Measurements from ENCODE around the gene SCLY.

The SCLY gene

DNA sequence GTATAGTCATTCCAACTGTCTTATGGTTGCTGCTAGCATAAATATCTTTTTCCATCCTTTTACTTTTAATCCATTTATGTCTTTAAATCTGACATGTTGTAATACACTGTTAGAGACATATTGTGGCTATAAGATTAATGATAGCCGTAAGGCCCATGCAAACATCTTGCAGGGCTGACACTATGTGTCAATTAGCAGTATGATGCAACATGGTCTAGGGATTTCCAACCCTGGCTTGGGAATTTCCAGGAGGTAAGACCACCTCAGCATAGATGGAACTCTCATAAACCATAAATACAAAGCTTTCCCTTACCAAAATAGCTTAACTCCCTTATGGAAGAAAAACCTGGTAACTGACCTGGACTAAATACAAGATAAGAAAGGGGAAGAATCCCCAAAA lies 16.5 kb downstream of the SCLY start:
- DNase-seq, result no peak

DNA sequence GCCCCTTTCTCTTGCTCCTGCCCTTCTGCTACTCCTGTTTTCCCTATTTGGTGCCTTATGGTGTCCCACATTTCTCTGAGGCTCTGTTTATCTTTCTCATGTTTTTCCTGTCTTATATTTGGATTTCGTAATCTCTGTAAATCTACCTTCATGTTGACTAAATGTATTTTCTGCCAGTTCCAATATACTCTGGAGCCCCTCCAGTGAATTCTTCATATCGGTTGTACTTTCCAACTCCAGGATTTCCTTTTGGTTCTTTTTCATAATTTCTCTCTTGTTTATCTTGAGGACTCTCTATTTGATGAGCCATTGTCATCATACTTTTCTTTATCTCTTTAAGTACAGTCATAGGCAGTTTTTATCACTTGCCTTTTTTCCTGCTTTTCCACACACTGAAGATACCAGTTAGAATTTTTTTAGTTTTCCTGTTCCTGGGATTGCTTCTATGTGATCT lies 19.1 kb downstream of the SCLY start:
- DNase-seq, result no peak

DNA sequence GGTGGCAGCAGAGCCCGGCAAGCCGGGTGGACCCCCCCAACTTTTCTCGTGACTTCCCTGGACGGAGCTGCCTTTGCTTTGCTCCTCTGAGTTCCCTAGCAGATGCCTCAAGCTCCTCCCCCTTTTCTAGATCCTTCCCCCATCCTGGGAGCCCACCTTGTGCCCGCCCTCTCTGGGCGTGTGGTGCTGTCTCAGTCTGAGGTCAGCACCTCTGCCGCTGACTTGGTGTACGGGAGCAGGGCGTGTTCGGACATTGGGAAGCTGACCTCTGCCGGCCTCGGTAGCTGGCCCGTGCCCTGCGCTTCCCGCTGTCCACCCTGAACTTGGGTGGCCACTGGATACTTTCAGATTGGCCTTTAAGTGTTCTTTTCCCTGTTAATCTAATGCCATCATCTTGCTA lies 19.7 kb downstream of the SCLY start:
- DNase-seq, result no peak

DNA sequence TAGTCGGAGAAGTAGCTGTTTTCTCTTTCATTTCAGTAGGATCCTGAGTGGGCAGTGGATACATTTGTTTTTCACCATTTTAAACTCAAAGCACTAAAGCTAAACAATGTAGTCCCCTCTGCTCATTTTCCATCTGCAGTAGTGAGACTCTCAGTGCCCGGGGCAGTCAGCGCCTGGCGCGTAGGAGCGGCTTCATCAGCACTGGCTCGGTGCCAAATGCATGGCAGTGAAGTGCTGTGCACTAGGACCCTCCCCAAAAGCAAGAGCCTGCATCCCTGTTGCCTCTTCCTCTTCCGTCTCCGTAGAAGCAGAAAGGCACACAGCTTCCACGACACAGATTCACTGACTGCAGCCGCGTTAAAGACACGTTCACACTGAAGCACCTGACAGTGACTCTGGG lies 20.3 kb downstream of the SCLY start:
- no peak for DNase-seq

DNA sequence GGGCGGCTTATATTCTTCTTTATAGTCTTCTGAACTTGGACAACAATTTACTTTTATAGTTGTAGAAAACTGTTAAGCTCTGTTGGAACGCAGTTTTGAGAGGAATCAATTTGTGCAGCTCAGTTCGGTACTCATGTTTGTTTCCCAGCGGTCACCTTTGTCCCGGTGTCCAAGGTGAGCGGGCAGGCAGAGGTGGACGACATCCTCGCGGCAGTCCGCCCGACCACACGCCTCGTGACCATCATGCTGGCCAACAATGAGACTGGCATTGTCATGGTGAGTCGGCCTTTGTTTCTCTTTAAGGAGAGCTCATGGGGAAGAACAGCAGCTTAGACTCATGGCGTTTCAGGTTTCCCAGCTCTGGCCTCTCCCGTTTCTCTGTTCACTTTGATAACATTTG lies 20.8 kb downstream of the SCLY start:
- no peak for DNase-seq

DNA sequence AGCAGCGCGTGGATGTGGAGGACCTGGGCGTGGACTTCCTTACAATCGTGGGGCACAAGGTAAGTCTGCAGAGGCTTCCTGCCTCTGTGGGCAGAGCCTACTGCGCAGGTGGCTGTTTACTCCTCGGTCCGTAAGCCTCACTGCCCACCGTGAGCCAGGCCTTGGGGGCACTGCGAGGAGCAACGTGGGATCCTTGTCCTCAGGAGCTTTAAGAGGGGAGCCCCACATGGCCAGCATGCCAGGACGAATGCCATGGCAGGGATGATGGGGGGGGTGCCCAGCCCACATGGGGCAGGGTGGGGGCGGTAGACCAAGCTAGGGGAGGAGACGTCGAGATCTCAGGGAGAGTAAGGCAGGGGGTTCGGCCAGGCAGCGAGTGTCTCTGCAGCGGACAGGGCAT lies 21.4 kb downstream of the SCLY start:
- no peak for DNase-seq

DNA sequence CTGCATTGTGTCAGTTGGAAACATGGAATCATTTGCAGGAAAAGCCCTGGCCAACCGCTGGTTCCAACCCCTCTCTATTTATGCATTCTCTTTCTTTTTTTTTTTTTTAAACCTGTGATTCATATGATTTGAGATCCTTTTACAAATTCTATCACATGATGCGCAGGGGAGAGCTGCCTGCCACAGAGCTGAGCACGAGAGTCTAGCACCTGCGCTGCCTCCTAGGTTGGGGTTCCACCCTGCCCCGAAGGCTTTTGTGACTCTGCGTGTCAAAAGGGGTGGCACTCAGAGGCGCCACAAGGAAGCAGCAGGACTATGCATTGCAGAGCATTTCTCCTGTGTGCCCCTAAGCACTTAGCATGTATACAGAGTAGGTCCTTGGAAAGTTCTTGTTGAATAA lies 22.0 kb downstream of the SCLY start:
- no peak for DNase-seq

DNA sequence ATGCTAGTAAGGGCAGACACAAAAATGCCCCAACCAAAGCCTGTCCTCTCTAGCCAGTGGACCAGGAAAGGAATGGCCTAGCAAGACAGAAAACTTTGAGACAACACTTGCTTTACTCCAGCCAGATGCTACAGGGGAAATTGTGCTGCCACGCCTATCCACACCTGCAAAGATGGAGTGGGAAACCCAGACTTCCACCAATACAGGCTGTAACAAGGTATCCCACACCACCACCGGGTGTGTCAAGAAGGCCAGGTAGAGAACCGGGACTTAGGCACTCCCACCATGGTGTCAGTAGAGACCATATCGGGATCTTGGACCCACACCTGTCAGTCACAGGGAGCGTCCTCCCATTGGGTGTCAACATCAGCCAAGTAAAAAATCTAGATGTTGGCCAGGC lies 23.1 kb downstream of the SCLY start:
- DNase-seq, result no peak

DNA sequence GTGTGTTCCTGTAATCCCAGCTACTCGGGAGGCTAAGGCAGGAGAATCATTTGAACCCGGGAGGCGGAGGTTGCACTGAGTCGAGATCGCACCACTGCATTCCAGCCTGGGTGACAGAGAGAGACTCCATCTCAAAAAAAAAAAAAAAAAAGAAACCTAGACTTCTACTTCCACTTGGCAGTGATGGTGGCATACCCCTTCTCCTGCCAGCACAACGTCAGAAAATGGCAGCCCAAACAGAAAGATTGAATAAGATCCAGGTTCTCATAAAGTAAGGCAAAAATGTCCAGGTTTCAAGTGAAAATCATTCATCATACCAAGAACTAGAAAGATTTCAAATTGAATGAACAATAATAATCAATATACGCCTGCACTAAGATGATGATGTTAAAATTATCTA lies 24.0 kb downstream of the SCLY start:
- DNase-seq, result no peak

DNA sequence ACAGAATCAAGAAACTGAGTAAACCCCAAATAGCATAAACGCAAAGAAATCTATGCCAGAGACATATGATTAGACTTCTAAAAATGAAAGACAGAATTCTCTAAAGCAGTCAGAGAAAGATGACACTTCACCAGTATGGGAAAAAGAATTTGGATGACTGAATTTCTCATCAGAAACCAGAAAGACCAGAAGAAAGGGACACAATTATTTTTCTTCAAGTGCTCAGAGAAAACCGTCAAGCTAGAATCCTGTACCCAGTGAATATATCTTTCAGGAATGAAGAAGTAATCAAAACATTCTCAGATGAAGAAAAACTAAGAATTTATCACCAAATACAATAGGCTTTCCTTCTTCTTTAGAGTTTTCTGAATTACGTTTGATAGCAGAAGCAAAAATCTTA lies 25.1 kb downstream of the SCLY start:
- no peak for DNase-seq

DNA sequence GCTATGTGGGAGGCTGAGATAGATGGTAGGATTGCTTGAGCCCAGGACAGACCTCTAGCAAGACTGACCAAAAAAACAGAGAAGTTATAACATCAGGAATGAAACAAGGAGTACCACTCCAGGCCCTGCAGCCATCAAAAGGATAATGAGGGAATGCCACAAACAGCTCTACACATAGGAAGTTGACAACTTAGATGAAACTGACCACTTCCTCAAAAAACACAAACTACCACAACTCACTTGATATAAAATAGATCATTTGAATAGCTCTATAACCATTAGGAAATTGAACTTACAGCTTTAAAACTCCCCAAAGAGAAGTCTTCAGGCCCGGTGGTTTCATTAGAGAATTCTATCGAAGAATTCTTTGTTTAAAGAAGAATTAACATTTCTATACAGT lies 26.4 kb downstream of the SCLY start:
- DNase-seq, result no peak

DNA sequence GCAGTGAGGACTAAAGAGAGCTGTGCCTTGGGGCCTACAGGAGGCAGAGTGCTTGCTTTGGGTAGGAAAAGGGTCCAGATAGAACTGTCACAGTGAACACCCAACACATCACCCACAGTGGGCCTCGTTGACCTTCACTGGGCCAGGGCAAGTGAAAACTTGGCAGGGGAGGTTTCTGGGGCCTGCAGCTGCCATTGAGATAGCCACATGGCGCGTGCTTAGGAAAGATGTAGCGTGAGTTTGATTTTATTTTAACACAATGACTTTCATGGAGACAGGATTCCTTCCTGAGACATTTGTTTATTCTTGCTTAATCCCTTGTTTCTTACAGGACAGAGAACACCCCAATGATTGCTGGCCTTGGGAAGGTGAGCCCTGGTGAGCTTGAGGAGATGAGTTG lies 30.1 kb downstream of the SCLY start:
- DNase-seq, result no peak

DNA sequence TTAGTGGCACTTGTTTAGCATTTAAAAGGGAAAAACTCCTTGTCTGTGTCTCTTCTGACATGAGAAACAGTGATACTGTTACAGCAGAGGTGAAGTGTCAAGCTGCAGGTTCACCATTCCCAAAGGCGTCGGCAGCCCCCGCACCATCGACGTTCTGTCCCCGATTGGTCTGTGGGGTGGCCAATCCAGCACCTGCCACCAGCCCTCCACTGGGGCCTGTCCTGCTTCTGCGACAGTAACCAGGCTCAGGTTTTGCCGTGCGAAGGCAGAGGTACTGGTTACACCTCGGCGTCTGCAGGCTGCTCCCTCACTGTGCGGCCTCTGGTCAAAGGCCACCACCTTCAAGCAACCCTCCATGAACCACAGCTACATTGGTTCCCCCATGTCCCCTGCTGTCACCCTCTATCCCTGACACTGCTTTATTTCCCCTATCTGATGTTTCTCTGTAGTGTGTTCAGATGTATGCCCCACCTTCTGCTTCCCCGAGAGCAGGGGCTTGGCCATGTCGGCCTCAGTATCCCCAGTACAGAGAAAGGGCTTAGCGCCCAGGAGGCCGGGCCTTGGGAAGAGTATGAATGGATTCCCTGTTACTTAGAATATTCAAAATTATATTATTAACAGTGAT lies 30.7 kb downstream of the SCLY start:
- no peak for DNase-seq

DNA sequence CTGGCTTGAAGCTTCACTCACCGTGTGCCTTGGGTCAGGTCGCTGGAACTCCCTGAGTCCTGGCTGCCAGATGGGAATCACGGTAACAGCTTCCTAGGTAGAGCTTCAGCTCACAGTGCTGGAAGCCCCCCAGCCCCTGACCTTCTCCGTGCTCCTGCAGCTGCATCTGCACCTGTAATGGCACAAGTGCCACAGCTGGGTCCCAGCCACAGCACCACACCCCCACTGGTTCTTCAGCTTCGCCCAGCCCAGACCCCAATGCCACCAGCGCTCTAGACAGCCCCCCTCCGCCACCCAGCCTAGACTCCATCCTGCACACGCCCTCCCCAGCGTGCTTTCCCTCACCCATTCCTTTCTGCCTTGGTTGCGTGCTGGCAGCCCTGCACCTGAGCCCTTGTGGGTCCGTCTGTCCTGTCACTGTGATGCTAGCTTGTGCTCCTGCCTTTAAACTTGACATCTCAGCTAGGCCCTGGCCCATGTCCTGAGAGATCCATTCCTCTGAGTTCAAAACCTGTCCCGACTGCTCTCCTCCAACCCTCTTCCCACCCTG lies 31.8 kb downstream of the SCLY start:
- no peak for DNase-seq

DNA sequence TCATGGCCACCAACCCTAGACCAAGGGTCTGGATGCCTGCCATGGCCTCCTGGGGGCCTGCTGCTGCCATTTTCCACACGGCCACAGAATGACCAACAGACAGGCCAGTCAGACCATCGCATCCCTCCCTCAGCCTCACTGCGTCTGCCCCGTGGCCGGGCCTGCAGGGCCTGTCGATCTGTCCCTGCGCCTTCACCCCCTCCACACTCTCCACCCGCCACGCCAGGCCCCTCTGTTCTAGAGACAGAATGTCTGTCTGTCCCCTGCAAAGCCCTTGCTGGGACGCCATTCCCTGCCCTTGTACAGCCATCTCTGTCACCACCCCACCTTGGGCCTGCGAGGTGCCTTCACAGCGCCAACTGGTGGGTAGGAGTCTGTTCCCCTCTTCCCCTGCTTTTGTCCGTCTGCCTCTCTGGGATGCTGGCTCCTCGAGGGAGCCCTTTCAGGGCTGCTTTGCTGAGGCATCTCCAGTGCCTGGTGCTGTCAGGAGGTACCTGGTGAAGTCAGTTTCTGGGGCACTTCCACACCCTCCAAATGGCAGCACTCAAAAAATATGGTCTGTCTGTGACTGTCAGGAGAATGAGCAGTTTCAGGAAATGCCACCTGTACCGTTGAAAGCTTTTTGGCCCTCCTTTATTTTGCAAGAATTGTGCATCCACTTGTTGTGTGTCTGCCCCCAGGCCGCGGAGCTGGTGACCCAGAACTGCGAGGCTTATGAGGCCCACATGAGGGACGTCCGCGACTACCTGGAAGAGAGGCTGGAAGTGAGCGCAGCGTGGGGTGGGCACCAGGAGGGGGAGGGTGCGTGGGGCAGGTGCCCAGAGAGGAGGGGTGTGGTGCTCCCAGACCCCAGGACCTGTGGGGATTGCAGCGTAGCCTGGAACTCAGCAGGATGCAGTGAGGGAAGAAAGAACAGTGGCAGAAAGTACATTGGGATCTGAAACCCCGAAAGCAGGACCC lies 32.7 kb downstream of the SCLY start:
- DNase-seq, result no peak

DNA sequence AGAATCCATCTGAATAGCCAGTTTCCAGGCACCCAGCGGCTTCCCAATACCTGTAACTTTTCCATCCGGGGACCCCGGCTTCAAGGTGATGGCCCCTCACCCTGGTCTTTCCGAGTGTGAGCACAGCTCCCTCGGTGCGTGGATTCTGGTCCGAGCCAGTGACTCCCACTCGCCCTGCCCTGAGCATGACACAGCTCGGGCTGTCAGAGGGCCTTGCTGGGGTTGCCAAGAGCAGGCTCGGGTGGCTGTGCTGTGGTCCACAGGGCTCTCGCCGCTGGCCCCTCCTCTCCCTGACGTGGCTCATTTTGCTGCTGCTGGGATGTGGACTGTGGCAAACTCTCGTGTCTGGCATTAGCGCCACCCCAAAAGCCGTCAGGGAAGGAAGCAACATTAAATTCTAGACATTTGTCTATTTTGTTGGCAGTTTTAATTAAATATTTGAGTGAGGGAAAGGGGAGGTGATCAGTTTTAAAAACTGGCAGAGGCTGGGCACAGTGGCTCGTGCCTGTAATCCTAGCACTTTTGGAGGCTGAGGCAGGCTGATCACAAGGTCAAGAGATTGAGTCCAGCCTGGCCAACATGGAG lies 33.7 kb downstream of the SCLY start:
- no peak for DNase-seq

DNA sequence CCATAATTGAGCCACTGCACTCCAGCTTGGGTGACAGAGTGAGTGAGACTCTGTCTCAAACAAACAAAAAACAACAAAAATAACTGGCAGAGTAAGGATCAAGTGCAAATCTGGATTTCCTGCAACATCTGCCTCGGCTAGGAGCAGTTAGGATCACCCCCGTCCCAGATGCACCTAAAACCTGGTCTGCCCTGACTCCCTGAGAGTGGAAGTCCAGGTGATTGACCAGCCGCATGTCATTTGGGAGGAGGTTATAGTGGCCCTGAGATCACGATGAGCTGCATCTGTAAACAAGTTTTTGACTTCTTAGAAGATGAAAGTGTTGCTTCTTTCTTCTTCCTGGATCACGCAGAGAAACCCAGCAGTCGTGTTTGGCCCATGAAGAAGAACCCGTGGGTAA lies 34.3 kb downstream of the SCLY start:
- DNase-seq, result no peak

DNA sequence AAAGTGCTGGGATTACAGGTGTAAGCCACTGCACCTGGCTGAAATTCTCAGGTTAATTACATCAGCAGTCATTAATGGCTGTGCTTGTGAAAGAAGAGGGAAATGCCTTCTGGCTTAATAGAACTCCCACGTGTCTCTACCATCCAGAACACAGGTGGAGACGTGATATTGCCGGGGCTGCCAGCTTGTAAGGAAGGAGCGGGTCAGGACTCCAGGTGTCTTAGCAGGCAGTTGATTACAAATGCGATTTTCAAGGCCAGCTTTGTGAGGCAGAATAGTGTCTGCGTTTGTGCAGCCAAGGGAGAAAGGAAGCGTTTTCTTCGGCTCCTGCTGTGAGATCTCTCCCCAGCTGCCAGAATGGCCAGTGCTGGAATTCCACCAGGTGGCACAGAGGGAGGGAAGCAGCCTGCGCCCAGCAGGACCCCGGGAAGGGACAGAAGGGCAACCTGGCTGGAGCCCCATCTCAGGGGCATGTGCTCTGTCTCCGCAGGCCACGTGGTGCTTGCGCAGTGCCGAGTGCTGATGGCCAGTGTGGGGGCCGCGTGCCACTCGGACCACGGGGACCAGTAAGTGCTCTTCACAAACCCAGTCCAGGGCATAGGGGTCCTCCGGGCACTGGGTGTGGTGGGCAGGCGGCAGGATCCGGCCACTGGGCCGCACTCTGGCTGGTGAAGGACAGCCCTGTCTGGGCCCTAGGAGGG lies 35.7 kb downstream of the SCLY start:
- DNase-seq, result peak in 1 of 2 experiments; percentile 26

DNA sequence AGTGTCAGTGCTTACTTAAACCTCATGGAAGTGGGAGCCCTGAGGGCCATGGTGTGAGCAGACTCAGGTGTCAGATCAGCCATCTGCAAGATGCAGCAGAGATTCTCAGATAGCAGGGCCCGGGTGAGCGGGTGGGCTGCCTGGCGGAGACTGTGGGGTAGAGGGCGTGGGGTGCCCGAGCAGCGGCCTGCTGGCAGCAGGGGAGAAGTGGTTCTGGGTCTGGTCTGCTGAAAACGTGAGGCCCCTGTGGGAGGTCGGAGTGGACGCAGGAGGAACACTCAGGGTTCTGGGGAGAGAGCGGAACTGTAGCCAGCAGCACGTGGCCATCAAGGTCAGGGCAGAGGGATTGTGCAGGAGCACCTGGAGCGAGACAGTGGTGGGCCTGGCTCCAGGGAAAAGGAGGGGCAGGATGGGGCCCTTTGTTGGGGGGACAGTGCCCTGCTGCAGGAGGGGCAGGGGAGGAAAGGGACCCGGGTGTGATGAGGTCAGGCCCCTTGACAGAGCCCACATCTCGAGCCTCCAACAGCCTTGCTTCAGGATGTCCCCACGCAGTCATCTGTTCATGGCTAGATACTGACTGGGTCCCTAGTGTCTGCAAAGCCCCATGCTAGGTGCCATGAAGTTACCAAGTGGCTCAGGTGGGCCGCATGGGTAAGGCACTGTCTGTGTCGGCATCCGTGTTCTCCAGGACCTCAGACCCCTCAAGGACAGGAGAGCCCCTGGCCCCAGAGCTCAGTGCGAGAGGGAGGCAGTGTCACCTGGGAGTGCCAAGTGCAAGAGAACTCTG lies 36.6 kb downstream of the SCLY start:
- DNase-seq, result no peak

DNA sequence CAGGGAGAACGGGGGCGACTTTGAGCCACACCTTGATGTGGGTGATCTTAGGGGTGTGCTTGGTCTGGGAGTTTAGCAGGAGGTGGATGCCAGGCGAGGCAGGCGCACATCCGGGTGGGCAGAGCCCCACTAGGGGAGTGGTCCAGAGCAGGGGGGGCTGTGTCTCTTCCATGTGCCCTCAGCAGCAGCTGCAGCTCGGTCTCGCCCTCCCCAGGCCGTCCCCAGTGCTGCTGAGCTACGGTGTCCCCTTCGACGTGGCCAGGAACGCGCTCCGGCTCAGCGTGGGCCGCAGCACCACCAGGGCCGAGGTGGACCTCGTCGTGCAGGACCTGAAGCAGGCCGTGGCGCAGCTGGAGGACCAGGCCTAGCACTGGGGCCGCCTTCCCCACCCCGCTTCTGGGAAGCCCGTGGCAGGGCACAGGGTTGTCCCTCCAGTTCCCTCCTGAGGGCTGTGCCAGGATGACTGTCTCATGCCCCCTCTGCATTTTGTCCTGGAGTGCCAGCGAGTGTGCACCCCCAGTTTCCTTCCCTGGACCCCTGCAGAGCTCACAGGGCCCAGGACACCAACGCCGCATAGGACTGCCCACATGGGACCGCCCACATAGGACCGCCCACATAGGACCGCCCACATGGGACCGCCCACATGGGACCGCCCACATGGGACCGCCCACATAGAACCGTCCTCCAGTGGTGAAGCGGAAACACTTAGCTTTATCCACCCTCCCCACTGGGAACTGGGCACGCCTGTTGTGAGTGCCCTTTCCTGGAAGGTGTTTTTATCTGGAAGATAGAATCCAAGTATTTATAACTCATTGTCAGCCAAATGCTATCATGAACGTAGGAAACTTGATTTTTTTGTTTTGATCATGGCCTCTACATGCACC lies 37.4 kb downstream of the SCLY start:
- DNase-seq, result peak; percentile 11 to 45
